Measurements from ENCODE around the gene ARHGAP36.

The ARHGAP36 gene, protein sequence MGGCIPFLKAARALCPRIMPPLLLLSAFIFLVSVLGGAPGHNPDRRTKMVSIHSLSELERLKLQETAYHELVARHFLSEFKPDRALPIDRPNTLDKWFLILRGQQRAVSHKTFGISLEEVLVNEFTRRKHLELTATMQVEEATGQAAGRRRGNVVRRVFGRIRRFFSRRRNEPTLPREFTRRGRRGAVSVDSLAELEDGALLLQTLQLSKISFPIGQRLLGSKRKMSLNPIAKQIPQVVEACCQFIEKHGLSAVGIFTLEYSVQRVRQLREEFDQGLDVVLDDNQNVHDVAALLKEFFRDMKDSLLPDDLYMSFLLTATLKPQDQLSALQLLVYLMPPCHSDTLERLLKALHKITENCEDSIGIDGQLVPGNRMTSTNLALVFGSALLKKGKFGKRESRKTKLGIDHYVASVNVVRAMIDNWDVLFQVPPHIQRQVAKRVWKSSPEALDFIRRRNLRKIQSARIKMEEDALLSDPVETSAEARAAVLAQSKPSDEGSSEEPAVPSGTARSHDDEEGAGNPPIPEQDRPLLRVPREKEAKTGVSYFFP

DNA sequence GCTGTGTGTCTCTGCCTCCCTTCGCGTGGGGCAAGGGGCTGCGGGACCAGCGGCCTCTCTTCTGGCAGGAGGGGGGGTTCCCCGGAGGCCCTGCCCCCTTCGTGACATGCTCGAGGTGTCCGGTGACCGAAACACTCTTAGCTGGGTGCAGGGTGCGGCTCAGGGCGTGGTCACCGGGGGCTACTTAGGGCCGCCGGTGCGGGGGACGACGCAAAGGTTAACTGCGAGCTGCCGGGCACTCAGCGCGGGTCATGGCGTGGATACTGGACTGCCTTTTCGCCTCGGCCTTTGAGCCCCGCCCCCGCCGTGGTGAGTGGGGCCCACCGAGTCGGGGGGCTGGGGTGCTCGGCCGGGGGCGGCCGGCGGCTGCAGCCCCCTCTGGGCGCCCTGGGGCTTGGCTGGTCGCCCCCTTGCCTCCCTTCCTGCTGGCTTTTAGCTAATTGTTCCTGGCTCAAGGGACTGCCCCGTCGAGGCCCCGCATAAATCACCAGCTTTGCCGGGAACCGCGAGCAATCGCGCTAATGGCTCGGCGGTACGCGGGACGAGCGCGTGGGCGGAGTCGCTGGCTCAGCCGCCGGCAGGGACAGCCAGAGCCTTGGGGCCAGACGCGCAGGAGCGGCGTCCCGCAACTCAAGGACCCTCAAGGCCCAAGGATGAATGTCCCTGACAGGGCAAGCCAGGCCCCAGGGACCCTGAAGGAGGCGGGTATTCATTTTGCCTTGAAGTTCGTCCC lies at the start of gene ARHGAP36:
ARHGAP36 (plus strand) TSS at position 211 of the 733 bp plus-strand sequence. CDS start 23,320 bp downstream, outside the sequence.
- no peak for DNase-seq

DNA sequence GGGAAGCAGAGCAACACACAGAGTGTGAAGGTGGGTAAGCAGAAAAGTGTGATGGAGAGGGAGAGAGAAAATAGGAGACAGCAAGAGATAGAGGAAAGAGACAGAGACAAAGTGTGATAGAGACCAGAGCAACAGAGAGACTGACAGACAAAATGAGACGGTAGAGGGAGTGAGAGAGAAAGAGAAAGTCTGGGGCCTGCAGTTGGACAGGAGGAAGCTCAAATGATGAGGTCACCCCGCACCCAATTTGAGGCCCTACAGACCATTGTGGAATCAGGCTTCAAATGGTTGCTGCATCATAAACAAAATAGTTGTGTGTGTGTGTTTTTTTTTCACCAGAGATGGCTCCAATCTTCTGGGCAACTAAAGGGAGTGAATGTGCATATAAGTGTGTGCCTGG lies 48.0 kb upstream of the ARHGAP36 start:
- DNase-seq: no peak

DNA sequence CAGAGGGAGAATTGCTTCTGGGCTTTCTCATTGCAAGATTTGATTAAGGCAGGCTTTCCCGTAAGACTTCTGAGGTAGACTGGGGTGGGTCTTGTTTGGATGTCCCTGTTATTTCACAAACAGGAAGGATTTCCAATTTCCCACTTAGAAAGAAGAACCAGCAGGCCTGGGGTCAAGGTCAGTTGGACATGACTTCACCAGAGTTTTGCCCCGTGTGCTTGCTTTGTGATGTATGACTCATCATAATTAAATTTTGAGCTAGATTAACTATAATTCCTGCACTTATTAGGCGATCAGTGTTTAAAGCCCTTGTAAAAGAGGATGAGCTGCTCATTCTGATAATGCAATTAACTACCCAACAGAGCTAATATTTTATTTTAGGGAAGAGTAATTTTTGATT lies 32.8 kb upstream of the ARHGAP36 start:
- DNase-seq: no peak

DNA sequence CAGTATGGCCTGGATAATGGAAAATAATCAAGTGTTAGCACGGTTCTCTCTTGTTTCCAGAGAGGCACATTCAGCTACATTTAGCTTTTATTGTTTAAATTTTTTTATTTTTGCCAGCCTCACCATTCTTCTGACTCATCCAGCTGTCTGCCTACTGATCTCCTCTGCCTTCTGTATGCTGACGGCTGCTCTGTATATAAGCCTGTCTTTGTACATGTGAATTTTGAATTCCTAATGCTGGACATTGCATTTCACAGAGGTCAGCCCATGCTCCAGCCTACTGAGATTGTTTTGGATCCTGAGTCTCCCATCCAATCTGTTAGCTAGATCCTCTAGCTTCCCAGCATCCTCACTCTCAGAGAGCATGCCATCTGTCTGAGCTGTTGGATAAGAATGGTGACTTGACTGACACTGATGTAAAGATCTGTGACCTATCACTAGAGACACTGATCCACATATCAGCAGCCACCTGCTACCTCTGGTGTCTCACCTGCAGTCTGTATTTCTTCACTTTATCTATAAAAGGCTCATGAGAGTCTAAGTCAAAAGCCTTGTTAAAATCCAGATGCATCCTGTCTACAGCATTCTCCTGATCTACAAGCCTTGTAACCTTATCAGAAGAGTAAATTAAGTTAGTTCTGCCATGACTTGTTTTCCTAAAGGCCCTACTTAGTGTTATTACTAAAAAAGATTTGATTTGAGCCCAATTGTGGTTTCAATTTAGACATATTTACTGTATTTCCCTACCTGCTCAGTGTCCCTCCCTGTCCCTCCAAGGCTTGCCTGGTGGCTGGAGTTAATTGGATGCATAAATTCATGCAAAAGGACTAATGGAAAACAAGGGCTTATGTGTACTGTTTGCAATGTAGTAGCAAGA lies 25.6 kb upstream of the ARHGAP36 start:
- no peak for DNase-seq

DNA sequence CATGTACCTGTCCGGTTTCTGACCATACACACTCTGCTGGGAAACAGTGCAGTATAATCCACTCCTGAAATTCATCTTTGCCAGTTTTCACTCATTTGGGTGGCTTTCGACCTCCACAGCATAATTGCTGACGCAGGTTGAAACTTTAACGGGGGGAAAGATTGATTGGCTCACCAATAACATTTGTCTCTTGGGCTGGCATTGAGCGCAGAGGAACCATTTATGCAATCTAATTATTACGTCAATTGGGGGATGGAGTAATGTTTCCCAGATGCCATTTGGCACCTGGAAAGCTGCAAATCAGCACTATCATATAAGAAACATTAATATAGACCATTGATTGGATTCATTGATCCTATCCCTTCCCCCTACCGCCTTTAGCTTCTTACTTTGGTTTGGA lies 24.1 kb upstream of the ARHGAP36 start:
- DNase-seq: no peak

DNA sequence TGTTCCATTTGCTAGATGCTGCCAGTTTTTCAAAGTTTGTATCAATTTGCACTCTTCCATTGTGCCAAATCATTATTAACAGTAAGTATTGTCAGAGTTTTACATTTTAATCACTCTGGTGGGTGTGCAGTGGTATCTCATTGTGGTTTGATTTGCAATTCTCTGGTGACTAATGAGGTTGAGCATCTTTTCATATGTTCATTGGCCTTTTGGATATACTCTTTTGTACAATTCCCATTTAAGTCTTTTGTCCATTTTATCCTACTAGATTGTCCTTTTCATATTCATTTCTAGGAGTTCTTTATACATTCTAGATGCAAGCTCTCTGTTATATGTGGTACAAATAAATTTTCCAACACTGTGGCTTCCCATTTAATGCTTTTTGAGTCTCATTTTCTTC lies 17.4 kb upstream of the ARHGAP36 start:
- no peak for DNase-seq

DNA sequence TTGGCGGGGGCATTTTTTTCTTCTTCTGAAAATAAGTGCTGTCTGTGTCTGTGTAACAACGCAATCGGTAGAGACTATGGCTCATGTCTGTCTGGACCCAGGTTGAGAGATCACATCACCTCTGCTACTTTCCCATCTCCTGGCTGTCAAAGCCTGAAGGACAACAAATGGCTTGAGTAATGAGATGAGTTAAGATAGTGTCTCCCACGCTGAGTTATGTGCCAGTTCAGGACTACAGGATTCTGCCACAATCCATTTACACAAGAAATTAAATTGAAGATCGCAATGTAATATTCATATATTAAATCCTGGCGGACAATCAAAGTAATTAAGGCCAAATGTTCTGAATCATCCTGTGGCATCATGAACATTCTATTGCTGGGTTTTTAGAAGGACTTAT lies 16.5 kb upstream of the ARHGAP36 start:
- no peak for DNase-seq

DNA sequence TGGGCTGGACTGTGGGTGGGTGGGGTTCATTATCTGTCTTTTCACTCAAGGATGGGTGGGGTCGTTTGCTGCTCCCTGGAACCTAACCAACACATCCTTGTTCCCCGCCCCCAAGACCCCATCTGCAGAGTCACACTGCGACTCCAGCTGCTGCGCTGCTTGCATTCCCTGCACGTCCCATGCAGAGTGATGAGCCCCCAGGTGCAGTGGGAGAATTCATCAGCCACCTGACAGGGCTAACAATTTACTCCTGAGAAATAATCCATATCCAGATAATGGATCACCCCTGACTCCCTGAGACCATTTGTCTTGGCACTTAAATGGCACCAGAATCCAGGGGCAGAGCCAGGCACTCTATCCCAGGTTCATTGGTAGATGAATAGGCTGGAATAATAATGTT lies 12.4 kb upstream of the ARHGAP36 start:
- DNase-seq: no peak

DNA sequence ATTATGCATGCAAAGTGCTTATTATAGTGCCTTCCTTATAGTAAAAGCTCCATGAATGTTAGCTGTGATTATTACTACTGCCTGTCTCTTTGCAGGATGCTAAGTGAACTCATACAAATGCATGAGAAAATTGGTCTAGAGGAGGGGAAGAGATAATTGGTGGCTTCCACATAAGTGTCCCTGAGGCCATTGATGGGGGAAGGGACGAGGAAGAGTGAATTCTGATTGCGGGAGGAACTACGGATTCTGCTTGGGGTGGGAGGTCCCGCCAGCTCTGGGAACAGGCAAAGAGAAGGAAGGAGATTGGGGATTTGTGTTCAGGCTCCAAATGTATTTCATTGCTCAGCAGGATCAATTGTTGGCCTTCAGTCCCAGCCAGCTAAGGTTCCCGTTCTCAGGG lies 11.6 kb upstream of the ARHGAP36 start:
- DNase-seq: no peak

DNA sequence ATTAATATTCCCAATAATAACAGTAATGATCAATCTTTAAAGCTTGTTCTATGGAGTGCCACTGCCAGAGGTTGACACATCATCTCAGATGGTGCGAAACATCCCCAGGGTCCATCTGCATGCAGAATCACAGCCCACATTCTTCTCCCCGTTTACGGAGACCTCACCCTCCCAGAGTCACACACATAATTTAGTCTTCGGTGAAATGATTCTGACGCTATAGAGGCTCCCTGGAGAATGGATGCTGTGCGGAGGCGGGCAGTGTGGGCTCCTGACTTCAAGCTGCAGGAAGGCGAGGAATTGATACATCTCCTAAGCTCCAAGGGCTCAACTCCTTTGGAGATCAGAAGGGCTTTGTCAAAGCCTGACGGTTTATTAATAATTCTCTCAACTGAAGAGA lies 11.0 kb upstream of the ARHGAP36 start:
- DNase-seq: no peak

DNA sequence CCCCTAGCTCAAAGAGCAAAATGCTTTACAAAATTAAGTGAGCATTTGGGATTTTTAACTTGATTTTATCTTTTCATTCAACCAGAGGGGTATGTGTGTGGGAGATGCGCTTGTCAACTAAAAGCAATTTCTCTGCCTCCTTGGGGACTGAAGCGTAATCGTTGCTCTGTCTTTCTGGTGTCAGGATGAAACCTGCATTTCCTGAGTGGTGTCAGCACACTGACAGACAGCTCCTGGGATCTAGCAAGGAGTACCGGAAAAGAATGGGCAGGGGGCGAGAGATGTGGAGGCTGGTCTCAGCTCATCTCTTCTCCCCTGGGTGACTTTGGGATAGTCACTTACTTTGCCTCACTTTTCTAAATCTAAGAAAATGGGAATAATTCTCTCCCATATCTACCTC lies 5.1 kb upstream of the ARHGAP36 start:
- no peak for DNase-seq

DNA sequence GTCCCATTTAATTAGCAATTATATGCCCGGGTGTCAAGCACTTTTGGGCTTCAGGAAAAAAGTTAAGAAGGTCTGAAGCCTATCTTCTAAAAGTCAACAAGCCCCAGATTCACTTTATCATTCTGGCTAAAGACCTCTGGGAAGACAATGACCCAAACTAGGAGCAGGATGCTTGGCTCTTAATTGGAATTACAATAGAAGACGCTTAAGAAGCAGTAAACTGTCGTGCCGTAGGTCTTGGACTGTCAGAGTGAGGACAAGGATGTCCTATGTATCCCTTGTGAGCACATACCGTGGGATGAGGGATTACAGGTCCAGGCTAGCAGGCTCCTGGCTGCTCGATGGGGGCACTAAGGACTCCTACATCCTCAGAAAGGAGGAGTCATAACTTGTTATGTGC lies 3.2 kb upstream of the ARHGAP36 start:
- DNase-seq: no peak

DNA sequence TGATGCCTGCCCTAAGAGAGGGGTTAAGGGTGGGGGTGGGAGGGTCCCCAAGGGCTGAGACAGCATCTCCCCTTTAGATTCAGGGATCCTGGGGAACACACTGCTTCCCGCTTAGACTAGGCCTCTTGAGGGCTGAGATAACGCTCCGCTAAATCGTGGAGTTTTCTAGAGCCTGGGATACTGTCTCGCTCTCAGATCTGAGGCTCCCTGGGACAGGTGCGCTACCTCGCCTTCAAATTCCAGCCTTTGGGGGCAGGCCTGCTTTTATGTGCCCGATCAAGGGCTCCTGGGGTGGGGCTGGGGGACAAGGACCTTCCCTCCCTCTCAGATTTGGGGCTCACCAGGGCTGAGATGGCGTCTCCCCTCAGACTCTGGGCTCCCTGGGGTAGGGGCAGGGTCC lies 440 bp upstream of the ARHGAP36 start:
- DNase-seq: no peak

DNA sequence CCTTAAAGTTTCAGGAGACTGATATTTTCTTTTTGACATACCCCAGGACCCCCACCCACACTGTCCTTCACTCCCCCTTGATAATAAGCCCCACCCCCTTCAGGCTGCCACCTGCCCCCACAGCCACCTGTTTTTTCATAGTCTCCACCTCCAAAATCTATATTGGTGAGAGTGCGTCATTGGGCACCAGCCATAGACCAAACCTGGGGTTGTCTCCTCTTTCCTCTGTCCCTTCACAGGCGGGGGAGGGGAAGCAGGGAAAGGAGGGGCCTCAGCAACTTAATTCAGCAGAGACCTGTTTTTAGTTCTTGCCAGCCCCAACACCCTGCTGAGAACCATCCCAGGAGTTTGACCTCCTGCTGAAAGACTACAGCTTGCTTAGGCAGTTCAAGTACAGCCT lies 1.1 kb downstream of the ARHGAP36 start:
- DNase-seq: no peak

DNA sequence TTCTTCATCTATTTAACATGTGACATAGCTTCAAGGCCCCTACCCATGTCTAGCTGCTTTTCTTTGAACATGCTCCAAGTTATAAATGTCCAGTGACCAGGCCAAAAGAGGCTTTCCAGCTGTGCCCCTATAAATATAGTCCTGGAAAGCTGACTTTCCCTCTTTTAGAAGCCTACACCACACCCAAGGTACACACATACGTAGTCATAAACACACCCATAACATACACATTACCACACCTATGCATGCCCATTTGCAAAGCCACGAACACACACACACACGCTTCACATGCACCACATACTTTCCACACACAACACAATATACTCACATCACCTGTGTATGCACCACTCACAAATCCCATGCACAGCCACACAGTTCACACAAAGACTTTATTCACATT lies 2.0 kb downstream of the ARHGAP36 start:
- no peak for DNase-seq

DNA sequence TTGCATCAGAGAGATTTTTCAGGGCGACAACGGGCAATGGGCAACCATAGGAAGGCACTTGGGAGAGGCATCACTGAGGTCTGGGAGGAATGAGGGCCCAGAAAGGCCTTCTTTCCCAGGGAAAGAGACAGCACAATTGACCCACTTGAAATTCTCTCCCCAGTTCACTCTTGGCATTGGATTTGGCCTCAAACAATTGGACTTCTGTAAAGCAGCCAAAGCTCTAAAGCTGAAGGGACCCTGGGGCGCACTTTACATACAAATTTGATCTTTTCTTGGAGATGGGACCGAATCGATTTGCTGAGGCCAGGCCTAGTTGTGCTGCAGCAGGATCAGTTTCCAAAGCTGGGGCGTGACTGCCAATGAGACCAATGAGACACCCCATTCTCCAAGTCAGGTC lies 3.2 kb downstream of the ARHGAP36 start:
- DNase-seq: no peak

DNA sequence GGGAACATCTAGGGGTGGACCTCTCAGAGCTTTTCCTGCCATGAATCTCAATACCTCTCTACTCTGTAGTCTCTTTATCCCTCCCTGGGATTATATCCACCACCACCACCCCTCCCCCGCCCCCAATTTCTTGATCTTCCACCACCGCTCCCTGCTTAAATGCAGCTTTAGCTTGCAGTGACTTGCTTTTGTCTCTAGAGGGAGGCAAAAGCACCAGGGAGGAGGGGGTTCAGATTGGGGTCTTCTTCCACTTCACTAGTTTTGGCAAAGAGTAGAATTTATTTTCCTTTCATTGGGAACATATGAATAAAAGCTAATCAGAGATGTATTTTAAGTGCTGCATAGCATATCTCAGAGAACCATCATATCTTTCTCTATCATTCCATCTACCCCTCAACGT lies 5.5 kb downstream of the ARHGAP36 start:
- no peak for DNase-seq

DNA sequence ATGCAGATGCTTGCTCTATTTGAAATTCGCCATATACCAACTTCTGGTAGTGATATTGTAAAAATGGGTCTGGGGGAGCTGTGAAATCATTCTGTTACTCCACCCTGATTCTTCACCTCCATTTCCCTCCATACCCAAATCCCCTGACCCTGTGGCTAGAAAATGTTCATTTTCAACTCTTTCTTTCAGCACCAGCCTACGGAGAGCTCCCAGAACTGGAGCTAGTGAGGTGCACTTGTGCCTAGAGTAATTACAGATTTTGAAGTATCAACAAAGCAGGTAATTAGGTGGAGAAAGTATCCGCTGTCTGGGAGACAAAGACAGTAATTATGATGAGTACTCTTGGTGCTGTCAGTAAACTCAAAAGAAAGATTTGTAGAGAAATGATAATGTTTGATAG lies 8.1 kb downstream of the ARHGAP36 start:
- DNase-seq: no peak

DNA sequence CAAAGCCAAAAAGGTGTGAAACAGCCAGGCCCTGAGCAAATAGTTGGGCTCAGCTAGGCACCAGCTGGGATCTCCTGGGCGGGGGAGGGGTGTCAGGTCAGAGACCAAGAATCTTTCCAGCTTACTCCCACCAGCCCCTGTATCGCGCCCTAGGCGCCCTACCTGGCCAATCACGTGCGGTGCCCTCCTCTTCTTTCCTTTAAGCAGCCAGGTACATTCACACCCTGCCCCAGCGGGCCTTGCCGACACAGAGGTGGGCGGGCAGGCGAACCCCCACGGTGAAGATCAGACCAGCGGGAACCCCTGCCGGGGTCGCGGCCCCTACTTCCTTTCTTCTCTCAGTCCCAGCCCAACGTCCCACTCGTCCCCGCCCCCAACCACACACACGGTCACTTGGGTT lies 9.1 kb downstream of the ARHGAP36 start:
- no peak for DNase-seq

DNA sequence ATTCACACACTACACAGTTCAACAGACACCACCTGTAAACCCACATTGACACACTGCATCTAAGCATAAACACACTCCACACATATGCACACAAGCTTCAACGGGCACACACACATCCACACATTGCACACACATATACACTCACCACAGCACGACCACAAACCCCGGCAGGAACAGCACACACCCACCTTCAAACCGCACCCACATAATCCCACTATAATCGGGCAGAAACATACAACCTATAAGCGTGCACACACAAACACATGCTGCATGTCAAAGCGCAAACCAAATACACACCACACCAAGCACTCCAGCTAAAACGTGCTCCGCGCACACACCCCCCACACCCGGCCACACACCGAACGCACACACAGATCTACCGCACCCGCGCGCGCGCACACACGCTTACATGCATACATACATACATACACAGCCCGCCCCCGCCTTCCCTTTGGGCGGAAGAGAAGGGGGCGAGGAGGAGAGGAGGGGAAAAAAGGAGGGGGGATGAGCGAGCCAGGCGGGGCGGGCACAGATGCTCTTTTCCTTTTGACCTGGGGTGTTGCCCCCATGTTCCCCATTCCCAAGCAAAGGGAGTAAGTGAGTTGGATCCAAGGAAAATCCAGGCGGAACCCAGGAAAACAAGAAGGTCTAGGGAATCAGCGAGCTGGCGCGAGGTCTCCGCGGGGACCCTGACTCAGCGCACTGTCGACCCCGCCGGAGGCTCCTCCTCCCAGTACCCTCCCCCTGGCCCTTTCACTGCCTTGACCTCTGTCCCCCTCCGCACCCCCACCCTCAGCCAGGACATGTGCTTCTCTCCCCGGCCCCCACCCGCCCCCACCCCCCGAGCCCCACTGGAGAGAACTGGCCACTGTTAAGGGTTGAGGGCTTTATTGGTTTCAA lies 9.9 kb downstream of the ARHGAP36 start:
- no peak for DNase-seq

DNA sequence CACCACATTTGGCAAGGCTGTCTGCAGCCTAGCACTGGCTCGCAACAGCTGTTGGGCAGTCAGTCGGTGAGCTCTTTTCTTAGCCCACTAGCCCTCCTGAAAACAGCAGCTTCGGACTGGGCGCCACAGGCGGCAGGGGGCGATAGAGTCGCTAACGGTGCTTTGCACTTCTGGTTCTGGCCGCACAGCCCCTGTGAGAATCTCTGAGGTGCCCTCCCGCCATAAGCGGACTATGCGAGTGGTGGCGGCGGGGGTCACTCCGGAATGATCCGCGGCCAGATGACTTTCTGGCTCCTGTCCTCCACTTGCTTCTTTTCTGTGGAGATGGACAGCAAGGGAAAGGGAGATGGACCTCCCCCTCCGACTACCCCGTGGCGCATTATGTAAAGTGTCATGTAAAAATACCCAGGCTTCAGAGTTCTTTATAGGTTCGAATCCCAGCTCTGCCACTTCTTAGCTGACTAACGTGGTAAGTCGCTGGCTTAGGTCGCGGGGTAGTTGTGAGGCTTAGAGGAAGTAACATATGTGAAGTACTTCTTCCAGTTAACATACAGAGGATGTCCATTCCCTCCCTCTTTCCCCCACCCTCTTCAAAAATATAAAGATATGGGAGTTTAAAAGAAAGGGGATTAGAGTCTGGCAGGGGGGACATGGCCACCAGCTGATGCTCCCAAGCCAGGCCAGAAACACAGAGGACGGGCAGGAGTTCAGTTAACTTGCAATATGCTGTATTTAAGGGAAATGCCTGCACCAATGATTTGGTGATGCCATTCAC lies 11.0 kb downstream of the ARHGAP36 start:
- no peak for DNase-seq
